Nephron (organoid): ENCODE measurements around the gene SIPA1L3.

ENCODE experiments used
- H3K27ac Mint-ChIP-seq, 3 experiments: 2 replicates each; pipeline ENCODE4 v1.8.0; 2020; ENCODE audit warnings: mixed read lengths in 3 of 3, mild to moderate bottlenecking in 2 of 3, moderate library complexity in 1 of 3
- H3K27me3 Mint-ChIP-seq: 2 replicates; pipeline ENCODE4 v1.8.0; 2021; ENCODE audit warnings: low read depth, mild to moderate bottlenecking, moderate library complexity, mixed read lengths
- H3K36me3 Mint-ChIP-seq: 2 replicates; pipeline ENCODE4 v1.8.0; 2020; ENCODE audit warnings: low read depth, mixed read lengths
- H3K4me1 Mint-ChIP-seq: 2 replicates; pipeline ENCODE4 v1.8.0; 2020; ENCODE audit warnings: mixed read lengths
- H3K4me3 Mint-ChIP-seq, 3 experiments: 2 replicates each; pipeline ENCODE4 v1.8.0; 2020; ENCODE audit warnings: mild to moderate bottlenecking in 3 of 3, mixed read lengths in 3 of 3, moderate library complexity in 2 of 3
- H3K9me3 Mint-ChIP-seq: 2 replicates; pipeline ENCODE4 v1.8.0; 2020; ENCODE audit warnings: mixed read lengths
- TF ChIP-seq, protein P1 (sequence below), 3 experiments: fragments of 200-600 bp; sonication (generic); IDR thresholded peaks; one replicate each; pipeline ENCODE4 v1.5.0; 2021; ENCODE audit warnings: antibody characterized with exemption in 3 of 3; ENCODE audit not compliant: unreplicated experiment in 3 of 3

SIPA1L3 gene

DNA sequence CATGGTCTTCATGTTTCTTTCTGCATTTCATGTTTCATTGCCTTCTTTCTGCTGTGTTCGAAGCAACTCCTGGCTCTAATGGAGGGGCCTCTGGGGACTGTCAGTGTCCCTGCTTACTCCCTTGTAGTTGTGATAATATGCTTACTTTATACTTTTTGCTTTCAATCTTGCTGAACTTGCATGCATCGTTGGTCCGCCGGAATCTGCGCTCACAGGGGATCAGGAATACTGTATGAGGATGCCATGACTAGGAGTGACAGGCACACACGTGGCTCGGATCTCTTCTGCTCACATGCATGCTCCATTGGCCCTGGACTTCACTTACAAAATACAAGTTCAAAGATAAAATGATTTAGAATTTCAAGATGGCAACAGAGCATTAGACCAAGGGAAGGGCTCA, 108.8 kb downstream of the SIPA1L3 start:
- Mint-ChIP-seq H3K4me1 (peaks cover 5% of the 10 kb centered on the region), H3K36me3 (no peaks in the 10 kb centered on the region), H3K4me3 (peak overlapping the region in 1 of 3 experiments; percentile 4), H3K27me3 (no peaks in the 10 kb centered on the region), H3K9me3 (no peaks in the 10 kb centered on the region), H3K27ac (peak overlapping the region; percentile 34 to 76 (median 54))
- TF ChIP-seq, protein P1, sequence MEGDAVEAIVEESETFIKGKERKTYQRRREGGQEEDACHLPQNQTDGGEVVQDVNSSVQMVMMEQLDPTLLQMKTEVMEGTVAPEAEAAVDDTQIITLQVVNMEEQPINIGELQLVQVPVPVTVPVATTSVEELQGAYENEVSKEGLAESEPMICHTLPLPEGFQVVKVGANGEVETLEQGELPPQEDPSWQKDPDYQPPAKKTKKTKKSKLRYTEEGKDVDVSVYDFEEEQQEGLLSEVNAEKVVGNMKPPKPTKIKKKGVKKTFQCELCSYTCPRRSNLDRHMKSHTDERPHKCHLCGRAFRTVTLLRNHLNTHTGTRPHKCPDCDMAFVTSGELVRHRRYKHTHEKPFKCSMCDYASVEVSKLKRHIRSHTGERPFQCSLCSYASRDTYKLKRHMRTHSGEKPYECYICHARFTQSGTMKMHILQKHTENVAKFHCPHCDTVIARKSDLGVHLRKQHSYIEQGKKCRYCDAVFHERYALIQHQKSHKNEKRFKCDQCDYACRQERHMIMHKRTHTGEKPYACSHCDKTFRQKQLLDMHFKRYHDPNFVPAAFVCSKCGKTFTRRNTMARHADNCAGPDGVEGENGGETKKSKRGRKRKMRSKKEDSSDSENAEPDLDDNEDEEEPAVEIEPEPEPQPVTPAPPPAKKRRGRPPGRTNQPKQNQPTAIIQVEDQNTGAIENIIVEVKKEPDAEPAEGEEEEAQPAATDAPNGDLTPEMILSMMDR (IDR thresholded peaks at IDR 0.05; ENCODE audit: unreplicated experiment in 3 of 3): no peak

DNA sequence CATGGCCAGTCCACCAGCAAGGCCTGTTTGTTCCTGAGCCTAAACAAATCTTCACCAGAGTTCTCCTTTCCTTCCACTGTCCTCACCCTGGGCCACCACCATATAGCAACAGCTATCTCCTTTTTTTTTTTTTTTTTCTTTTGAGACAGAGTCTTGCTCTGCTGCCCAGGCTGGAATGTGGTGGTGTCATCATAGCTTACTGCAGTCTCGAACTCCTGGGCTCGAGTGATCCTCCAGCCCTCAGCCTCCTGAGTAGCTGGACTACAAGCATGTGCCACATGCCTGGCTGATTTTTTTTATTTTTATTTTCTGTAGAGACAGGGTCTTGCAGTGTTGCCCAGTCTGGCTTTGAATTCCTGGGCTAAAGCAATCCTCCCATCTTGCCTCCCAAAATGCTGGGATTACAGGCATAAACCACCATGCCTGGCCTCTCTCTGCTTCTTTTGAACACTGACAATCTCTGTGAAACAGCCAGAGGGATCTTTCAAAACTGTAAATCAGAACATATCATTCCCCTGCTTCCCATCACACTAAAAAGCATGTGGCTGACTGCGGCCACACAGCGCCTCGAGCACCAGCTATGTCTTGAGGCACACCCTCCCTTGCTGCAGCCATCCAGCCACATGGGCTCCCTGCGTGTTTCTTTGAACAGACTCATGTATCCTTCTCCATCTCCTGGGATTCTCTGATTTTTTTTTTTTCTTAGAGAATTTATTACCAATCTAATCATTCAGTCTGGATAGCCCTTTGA, 110.6 kb downstream of the SIPA1L3 start:
- no peaks in the 10 kb centered on the region for H3K27me3 Mint-ChIP-seq
- TF ChIP-seq, protein P1 (IDR thresholded peaks at IDR 0.05; ENCODE audit: unreplicated experiment in 3 of 3): no peak
- H3K9me3 Mint-ChIP-seq: no peaks in the 10 kb centered on the region
- H3K36me3 Mint-ChIP-seq: no peaks in the 10 kb centered on the region
- H3K4me3 Mint-ChIP-seq: no peak overlapping the region
- no peak overlapping the region for H3K27ac Mint-ChIP-seq
- H3K4me1 Mint-ChIP-seq: peaks cover 5% of the 10 kb centered on the region

DNA sequence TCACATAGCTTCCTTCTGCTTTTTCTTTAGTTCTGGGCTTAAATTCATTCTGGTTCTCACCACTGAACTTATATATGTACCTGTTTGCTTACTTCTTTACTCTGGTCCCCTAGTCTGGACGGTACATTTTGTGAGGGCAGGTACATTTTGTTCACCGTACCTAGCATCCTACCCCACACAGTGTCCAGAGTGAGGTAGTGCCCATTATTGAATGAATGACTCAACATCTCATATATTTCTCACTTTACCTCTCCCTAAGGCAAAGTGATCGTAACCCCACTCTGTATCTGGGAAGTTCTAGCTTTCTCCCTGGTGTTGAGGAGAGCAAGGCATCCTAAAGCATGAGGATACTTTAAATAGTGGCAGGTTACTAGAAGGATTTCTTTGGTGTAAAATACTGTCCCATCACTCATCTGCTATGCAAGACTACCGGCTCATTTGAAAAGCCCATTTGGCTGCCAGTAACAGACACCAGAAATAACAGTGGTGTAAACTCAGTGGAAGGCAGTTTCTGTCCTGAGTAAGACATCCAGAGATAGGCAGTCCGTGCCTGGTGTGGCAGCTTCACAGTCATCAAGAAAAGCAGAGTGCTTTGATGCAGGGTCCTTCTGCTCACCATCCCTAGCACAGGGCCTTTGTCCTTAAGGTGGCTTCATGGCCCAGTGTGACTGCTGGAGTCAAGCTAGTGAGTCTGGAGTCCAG, 111.8 kb downstream of the SIPA1L3 start:
- no peaks in the 10 kb centered on the region for H3K36me3 Mint-ChIP-seq
- no peak overlapping the region for H3K27ac Mint-ChIP-seq
- TF ChIP-seq, protein P1 (IDR thresholded peaks at IDR 0.05; ENCODE audit: unreplicated experiment in 3 of 3): no peak
- no peak overlapping the region for H3K4me3 Mint-ChIP-seq
- no peaks in the 10 kb centered on the region for H3K9me3 Mint-ChIP-seq
- peaks cover 16% of the 10 kb centered on the region for H3K4me1 Mint-ChIP-seq
- no peaks in the 10 kb centered on the region for H3K27me3 Mint-ChIP-seq

DNA sequence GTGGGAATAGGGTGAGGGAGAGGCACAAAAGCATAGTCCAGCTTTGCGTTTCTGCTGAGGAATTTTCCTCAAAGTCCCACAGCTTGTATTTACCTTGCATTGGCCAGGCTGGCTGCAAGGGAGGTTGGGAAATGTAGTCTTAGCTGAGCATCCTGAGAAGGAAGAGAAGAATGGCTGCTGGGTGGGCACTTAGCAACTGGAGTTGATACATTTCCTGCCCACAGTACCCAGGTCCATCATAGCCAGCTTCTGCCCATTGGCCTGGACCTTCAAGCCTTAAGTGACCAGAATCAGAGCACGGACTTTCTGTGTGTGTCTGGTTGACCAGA, 112.4 kb downstream of the SIPA1L3 start:
- TF ChIP-seq, protein P1 (IDR thresholded peaks at IDR 0.05; ENCODE audit: unreplicated experiment in 3 of 3): no peak
- peaks cover 16% of the 10 kb centered on the region for H3K4me1 Mint-ChIP-seq
- no peak overlapping the region for H3K27ac Mint-ChIP-seq
- H3K27me3 Mint-ChIP-seq: no peaks in the 10 kb centered on the region
- H3K9me3 Mint-ChIP-seq: no peaks in the 10 kb centered on the region
- no peaks in the 10 kb centered on the region for H3K36me3 Mint-ChIP-seq
- H3K4me3 Mint-ChIP-seq: no peak overlapping the region

DNA sequence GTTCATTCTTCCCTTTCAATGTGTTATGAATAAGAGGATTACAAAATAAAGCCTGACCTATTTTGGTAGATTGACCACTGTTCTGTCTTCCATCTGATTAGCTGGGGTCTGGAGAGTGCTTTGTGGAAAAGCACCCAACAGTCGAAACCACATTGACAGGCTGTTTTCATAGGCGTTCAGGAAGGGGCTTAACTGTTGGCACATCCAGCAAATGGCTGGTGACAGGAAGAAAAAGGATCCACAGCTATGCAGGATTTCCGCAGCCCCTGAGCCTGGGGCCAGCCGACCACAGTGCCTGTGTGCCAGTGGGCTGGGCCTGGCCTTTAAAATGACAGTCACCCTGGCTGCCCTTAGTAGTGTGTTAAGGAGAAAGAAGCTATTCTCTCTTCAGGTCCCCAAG, 113.3 kb downstream of the SIPA1L3 start:
- Mint-ChIP-seq H3K27ac (no peak overlapping the region), H3K36me3 (no peaks in the 10 kb centered on the region), H3K27me3 (no peaks in the 10 kb centered on the region), H3K9me3 (no peaks in the 10 kb centered on the region), H3K4me3 (no peak overlapping the region), H3K4me1 (peaks cover 21% of the 10 kb centered on the region)
- TF ChIP-seq, protein P1 (IDR thresholded peaks at IDR 0.05; ENCODE audit: unreplicated experiment in 3 of 3): no peak

DNA sequence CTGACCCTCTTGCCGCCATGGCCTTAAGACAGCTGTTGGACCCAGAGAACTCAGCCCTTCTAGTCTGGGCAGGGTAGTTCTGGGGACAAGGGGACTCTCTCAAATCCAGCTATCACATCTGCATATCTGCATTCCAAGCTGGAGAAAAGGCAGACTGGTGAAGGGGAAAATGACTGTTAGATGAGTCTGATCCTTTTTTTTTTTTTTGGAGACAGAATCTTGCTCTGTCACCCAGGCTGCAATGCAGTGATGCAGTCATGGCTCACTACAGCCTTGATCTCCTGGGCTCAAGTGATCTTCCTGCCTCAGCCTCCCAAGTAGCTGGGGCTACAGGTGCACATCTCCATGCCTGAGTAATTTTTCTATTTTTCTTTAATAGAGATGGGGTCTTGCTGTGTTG, 114.3 kb downstream of the SIPA1L3 start:
- Mint-ChIP-seq H3K9me3 (no peaks in the 10 kb centered on the region), H3K27me3 (no peaks in the 10 kb centered on the region), H3K27ac (no peak overlapping the region), H3K4me1 (peaks cover 17% of the 10 kb centered on the region), H3K4me3 (no peak overlapping the region), H3K36me3 (no peaks in the 10 kb centered on the region)
- TF ChIP-seq, protein P1 (IDR thresholded peaks at IDR 0.05; ENCODE audit: unreplicated experiment in 3 of 3): no peak
